NB4 (cell line): Measurements from ENCODE around the gene AKR1C2.

Experiments used
- DNase-seq: peaks from one replicate; pipeline ENCODE4 v3.0.0; 2010; ENCODE audit warnings: low read depth
- H3K4me3 ChIP-seq: one replicate; pipeline ENCODE4 v1.5.1; 2011; ENCODE audit warnings: mild to moderate bottlenecking, low read depth, low read length, moderate library complexity
- MYC ChIP-seq: IDR thresholded peaks from 2 replicates; pipeline ENCODE4 v1.6.1; 2011; ENCODE audit warnings: low read depth, low read length
- POLR2A ChIP-seq: IDR thresholded peaks from 2 replicates; pipeline ENCODE4 v1.6.1; 2011; ENCODE audit warnings: mild to moderate bottlenecking; ENCODE audit not compliant: insufficient read length; ENCODE audit errors: extremely low read depth
- TF ChIP-seq, protein P1 (sequence below): IDR thresholded peaks from 2 replicates; pipeline ENCODE4 v1.6.1; 2011; ENCODE audit warnings: low read depth, low read length
- TF ChIP-seq, protein P2 (sequence below): IDR thresholded peaks from one replicate; pipeline ENCODE4 v1.5.1; 2012; ENCODE audit warnings: low read depth, low read length

Gene AKR1C2

DNA sequence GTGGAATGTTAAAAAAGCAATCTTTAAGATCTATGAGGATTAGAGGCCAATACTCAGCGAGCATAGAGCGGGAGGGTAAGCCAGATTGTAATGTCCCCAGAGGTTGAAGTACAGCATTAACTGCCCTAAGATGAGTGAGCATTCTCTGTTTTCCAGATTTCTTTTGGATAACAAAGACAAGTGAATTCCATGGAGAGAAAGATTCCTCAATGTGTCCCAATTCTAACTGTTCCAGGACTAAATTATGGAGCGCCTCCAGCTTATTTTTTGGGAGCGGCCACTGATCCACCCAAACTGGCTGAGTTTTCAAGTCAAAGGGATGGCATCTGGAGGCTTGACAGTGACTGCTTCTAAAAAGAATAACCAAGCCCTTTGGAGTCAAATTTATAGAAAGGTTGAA is 39.3 kb upstream of the AKR1C2 start:
- H3K4me3 ChIP-seq: no peak overlapping the region
- TF ChIP-seq POLR2A: no peak
- DNase-seq: no peak

DNA sequence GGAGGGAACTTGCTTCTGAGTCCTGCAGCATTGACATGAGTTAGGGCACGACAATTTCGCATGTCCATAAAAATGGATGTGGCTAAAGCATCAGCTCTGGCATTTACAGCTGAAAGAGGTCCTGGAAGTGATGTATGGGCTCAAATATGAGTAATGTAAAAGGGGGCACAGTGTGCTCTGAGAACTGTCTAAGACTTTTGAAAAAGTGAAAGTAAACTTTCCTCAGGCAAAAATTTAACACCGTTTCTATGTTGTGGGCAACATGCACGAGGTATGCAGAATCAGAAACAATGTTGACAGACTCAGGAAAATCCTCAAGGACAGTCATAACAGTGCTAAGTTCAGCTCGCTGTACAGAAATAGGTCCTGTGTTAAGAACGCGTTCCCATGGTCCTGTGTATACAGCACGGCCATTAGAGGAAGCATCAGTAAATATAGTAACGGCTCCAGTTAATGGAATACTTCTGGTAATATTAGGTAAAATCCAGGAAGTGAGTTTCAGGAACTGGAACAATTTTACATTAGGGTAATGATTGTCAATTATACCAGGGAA is 37.9 kb upstream of the AKR1C2 start:
- no peak for DNase-seq
- TF ChIP-seq POLR2A (no peak), MYC (no peak)
- TF ChIP-seq, protein P1, sequence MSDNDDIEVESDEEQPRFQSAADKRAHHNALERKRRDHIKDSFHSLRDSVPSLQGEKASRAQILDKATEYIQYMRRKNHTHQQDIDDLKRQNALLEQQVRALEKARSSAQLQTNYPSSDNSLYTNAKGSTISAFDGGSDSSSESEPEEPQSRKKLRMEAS: no peak
- TF ChIP-seq, protein P2, sequence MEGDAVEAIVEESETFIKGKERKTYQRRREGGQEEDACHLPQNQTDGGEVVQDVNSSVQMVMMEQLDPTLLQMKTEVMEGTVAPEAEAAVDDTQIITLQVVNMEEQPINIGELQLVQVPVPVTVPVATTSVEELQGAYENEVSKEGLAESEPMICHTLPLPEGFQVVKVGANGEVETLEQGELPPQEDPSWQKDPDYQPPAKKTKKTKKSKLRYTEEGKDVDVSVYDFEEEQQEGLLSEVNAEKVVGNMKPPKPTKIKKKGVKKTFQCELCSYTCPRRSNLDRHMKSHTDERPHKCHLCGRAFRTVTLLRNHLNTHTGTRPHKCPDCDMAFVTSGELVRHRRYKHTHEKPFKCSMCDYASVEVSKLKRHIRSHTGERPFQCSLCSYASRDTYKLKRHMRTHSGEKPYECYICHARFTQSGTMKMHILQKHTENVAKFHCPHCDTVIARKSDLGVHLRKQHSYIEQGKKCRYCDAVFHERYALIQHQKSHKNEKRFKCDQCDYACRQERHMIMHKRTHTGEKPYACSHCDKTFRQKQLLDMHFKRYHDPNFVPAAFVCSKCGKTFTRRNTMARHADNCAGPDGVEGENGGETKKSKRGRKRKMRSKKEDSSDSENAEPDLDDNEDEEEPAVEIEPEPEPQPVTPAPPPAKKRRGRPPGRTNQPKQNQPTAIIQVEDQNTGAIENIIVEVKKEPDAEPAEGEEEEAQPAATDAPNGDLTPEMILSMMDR: no peak
- no peak overlapping the region for H3K4me3 ChIP-seq

DNA sequence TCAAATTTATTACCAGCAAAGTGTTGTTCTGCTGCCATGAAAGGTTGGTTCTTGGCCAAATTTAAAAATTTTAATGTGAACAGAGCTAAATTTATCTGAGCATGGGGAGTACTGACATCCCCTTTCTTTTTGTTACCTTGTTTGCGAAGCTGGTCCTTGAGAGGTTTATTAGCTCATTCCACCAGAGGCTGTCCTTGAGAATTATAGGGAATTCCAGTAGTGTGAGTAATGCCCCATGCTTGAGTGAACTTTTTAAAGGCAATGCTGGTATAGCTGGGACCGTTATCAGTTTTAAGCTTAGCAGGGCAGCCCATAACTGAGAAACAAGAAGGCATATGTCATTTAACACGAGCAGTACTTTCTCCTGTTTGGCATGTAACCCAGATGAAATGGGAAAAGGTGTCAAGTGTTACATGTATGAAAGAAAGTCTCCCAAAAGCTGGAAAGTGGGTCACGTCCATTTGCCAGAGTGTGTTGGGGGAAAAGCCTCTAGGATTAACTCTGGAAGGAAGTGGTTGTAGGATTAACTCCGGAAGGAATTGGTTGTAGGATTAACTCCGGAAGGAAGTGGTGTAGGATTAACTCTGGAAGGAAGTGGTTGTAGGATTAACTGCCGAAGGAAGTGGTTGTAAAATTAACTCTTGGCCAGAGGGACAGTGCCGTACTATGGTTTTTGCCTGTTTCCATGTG is 37.3 kb upstream of the AKR1C2 start:
- TF ChIP-seq POLR2A (no peak), MYC (no peak)
- TF ChIP-seq, protein P2: no peak
- TF ChIP-seq, protein P1: no peak
- DNase-seq: no peak
- no peak overlapping the region for H3K4me3 ChIP-seq

DNA sequence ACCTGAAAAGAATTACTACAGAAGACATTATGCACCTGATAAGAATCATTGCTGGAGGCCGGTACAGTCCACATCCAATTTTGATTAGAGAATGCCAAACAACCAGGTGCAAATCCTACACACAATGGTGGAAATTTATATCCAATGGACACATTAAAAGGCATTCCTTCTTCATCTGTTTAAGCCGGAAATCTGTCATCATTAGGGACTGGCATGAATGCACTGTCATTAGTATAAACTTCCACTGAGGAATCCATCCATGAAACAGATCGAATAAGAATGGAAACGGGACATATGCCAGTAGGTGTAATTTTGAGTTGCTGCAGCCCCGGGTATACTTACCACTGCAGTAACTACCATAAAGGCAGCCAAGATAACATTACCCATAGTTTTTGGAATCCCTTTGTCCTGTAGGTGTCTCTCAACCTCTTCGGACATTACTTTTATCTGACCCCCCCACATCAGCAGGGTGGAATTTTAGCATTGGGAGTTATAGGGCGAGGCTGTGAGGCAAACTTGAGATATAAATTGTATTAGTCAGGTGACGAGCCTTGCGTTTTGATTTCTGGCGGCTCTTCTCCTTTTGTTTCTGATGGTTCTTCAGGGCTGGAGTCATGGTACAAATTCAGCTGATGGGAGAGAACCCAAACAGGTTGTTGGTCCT is 36.5 kb upstream of the AKR1C2 start:
- TF ChIP-seq, protein P1: no peak
- no peak for TF ChIP-seq MYC
- TF ChIP-seq POLR2A: no peak
- TF ChIP-seq, protein P2: no peak
- no peak for DNase-seq
- H3K4me3 ChIP-seq: no peak overlapping the region

DNA sequence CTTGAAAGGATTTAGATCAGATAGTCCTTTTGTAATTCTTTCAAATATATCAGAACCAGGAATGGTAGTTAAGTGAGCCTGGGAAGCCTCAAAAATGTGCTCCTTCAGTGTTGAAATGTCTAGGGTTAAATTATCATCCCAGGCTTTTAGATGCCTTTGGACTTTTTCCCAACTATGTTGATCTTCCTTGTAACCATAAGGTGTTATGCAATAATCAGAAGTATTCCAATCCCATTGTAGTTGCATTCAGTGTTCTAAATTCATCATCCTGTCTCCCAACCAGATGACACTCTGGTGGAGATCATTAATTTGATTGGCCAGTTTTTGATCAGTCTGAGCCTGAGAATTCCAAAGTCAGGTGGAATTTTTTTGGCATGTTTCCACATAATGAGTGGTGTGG is 35.1 kb upstream of the AKR1C2 start:
- TF ChIP-seq, protein P2: no peak
- no peak for TF ChIP-seq MYC
- TF ChIP-seq POLR2A: no peak
- TF ChIP-seq, protein P1: no peak
- H3K4me3 ChIP-seq: no peak overlapping the region
- no peak for DNase-seq

DNA sequence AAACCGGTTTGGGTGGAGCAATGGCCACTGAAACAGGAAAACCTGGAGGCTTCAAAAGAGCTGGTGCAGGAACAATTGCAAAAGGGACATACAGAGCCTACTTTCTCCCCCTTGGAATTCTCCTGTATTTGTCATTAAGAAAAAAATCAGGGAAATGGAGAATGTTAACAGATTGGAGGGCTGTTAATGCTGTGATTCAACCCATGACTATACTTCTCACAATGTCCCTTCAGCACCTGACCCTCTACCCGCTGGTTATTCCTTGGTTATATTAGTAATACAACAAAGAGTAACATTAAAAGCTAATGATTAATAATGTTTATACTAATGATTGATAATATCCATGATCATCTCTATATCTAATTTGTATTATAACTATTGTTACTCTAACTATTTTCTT is 34.4 kb upstream of the AKR1C2 start:
- no peak for DNase-seq
- H3K4me3 ChIP-seq: no peak overlapping the region
- TF ChIP-seq MYC: no peak
- TF ChIP-seq, protein P2: no peak
- TF ChIP-seq, protein P1: no peak
- no peak for TF ChIP-seq POLR2A
